Colonic mucosa (tissue), 4 donors: ENCODE measurements around the gene TRIP13. TPM values are rescaled to one million over a fixed set of nuclear protein-coding genes. Genes with fewer than 3 reads are reported as not detected.

Experiments used
- DNase-seq: peaks from one replicate; pipeline ENCODE4 v3.0.0-alpha.2; 2020
- H3K27ac ChIP-seq: fragments of 200-600 bp; one replicate; pipeline ENCODE4 v1.8.0; 2021
- H3K27me3 ChIP-seq: fragments of 200-600 bp; one replicate; pipeline ENCODE4 v1.8.0; 2021
- H3K36me3 ChIP-seq: fragments of 200-600 bp; one replicate; pipeline ENCODE4 v1.8.0; 2021
- H3K4me1 ChIP-seq: fragments of 200-600 bp; one replicate; pipeline ENCODE4 v1.8.0; 2021; ENCODE audit warnings: mild to moderate bottlenecking
- H3K4me3 ChIP-seq: fragments of 200-600 bp; one replicate; pipeline ENCODE4 v1.8.0; 2021
- H3K9ac ChIP-seq, 2 donors: one replicate each; pipeline ENCODE4 v1.7.0; 2013; ENCODE audit warnings: control low read depth in 2 of 2, low read depth in 2 of 2, low read length in 2 of 2
- H3K9me3 ChIP-seq: fragments of 200-600 bp; one replicate; pipeline ENCODE4 v1.8.0; 2021
- intact Hi-C: fragments of 100-400 bp; cut with DNase I; formaldehyde crosslinking; loops from one replicate; pipeline ENCODE4 v1.14.1; 2022
- total RNA-seq, 2 donors: library from RNA; stranded (reverse); fragmentation: NEBNext Ultra II Directional in 1 of 2; extraction: Animal tissue kit (Norgen Biotek cat#: 25700) in 1 of 2; gene quantifications; one replicate each; pipeline ENCODE4 v1.2.1, GENCODE V29; 2021
- TF ChIP-seq, protein P1 (sequence below): fragments of 200-600 bp; IDR thresholded peaks from one replicate; pipeline ENCODE4 v1.8.0; 2022; ENCODE audit warnings: antibody characterized with exemption, mild to moderate bottlenecking
- donor health status: healthy.
- donor health status: DM: no; HTN: no; CAD: no.
- donor health status: DM: no; HTN: no; CAD: no.

TRIP13 gene
- total RNA-seq, 2 donors from 2014 or later, result 5.8 to 18.1 TPM

DNA sequence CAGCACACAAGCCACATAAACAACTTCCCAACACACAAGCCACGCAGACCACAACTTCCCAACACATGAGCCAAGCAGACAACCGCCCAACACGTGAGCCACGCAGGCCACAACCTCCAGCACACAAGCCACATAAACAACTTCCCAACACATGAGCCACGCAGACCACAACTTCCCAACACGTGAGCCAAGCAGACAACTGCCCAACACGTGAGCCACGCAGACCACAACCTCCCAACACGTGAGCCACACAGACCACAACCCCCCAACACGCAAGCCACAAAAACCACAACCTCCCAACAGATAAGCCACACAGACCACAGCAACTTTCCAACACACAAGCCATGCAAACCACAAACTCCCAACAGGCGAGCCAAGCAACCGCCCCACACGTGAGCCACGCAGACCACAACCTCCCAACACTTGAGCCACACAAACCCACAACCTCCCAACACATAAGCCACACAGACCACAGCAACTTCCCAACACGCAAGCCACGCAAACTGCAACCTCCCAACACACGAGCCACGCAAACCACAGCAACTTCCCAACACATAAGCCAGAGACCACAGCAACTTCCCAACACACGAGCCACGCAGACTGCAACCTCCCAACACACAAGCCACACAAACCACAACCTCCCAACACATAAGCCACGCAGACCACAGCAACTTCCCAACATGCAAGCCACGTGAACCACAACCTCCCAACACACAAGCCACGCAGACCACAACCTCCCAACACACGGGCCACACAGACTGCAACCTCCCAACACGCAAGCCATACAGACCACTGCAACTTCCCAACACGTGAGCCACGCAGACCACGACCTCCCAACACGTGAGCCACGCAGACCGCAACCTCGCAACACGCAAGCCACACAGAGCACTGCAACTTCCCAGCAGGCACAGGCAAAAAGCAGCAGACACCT lies 10.2 kb upstream of the TRIP13 start:
- Histone ChIP-seq H3K27me3 (no peaks in the 10 kb centered on the region), H3K9ac (no peak overlapping the region), H3K9me3 (no peaks in the 10 kb centered on the region), H3K27ac (no peak overlapping the region), H3K4me1 (no peaks in the 10 kb centered on the region), H3K4me3 (no peak overlapping the region), H3K36me3 (peaks cover 19% of the 10 kb centered on the region)
- intact Hi-C loops, result no loop called here
- TF ChIP-seq, protein P1, sequence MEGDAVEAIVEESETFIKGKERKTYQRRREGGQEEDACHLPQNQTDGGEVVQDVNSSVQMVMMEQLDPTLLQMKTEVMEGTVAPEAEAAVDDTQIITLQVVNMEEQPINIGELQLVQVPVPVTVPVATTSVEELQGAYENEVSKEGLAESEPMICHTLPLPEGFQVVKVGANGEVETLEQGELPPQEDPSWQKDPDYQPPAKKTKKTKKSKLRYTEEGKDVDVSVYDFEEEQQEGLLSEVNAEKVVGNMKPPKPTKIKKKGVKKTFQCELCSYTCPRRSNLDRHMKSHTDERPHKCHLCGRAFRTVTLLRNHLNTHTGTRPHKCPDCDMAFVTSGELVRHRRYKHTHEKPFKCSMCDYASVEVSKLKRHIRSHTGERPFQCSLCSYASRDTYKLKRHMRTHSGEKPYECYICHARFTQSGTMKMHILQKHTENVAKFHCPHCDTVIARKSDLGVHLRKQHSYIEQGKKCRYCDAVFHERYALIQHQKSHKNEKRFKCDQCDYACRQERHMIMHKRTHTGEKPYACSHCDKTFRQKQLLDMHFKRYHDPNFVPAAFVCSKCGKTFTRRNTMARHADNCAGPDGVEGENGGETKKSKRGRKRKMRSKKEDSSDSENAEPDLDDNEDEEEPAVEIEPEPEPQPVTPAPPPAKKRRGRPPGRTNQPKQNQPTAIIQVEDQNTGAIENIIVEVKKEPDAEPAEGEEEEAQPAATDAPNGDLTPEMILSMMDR, result no peak
- DNase-seq, result no peak

DNA sequence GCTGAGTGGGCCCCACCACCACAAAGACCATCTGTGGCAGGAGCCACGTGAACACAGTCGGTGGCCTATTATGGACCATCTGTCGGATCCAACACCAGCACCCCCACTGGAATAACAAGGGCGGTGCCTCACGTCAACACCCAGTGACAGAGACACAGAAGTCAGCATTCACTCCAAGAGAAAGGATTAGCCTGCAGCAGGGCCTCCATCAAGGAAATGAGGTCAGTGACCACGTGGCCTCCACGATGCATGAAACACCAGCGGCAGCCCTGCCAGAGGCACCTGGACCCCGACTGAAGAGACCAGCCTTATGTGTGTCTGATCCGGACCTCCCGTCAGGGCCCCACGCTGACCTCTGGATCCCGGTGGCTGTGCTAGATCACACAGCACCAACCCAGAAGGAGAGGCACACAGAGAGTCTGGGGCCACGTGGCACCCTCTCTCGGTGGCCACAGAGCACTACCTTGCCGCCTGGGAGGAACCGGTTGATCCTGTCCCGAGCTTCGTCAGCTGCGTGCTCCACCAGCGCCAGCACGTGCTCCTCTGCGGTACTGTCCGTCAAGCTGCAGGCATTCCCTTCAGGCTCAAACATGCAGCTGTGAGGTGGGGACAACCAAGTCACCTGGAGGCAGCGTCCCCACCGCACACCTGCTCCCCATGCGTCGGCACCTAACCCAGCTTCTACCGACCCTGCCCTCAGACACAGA lies 9.1 kb upstream of the TRIP13 start:
- DNase-seq, result no peak
- intact Hi-C loops, result no loop called here
- TF ChIP-seq, protein P1, result no peak

DNA sequence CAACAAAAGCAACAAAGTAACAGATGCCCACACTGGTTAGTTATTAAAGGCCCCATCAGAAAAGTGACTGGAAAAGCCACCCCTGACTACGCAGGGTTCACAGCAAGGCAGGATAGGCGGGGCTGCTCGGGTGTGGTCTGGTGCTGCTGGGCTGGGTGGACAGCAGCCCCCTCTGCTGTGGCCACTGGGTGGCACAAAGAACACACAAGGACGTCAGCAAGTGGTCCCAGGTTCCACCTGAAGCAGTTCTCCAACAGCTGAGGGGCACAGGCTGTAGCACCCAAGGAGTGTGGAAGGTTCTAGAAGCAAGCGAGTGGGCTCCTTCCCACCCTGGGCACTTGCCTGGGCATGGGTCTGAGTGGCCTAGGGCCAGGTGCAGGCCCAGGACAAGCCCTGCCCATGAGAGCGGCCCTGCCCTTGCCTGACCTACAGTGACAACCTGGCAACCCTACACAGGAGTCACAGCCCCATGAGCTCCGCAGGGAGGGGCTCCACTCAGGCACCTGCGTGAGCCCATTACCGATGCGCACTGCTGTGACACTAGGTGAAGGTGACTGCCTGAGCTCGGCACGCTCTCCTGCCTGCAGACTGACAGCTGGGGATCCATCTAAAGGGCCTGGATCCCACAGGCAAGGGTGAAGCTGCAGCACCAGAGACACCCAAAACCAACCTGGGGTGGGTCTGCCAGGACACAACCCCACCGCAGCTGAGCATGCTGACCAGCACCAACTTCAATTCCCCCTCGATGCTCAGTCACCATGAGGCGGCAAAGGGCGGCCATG lies 8.1 kb upstream of the TRIP13 start:
- H3K9me3 ChIP-seq, result no peaks in the 10 kb centered on the region
- H3K27ac ChIP-seq, result no peak overlapping the region
- intact Hi-C loops, result no loop called here
- H3K9ac ChIP-seq, result no peak overlapping the region
- H3K36me3 ChIP-seq, result peaks cover 26% of the 10 kb centered on the region
- no peaks in the 10 kb centered on the region for H3K27me3 ChIP-seq
- no peak for DNase-seq
- no peak overlapping the region for H3K4me3 ChIP-seq
- TF ChIP-seq, protein P1, result no peak
- H3K4me1 ChIP-seq, result no peaks in the 10 kb centered on the region

More for the DNA sequence above, 9.1 kb upstream of the TRIP13 start:
- Histone ChIP-seq H3K9ac (no peak overlapping the region), H3K36me3 (peaks cover 26% of the 10 kb centered on the region), H3K9me3 (no peaks in the 10 kb centered on the region), H3K4me3 (no peak overlapping the region), H3K27me3 (no peaks in the 10 kb centered on the region), H3K27ac (no peak overlapping the region), H3K4me1 (no peaks in the 10 kb centered on the region)

DNA sequence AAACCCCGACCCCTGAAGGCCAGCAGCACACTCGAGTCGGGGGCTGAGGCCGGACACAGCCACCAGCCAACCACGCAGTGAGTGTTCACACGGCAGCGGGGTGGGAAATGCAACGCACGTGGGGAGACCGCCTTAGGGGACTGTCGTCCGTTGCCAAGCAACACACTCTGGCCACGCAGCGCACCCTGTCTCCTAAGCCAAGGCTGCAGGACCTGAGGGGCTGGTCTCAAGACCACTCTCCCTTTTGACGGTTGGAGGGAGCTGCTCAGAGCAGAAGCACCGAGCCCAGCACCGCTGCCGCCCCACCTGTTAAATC lies 7.6 kb upstream of the TRIP13 start:
- no peaks in the 10 kb centered on the region for H3K27me3 ChIP-seq
- no peak overlapping the region for H3K27ac ChIP-seq
- DNase-seq, result no peak
- TF ChIP-seq, protein P1, result no peak
- intact Hi-C loops, result no loop called here
- no peaks in the 10 kb centered on the region for H3K9me3 ChIP-seq
- H3K36me3 ChIP-seq, result peaks cover 26% of the 10 kb centered on the region
- no peak overlapping the region for H3K4me3 ChIP-seq
- H3K9ac ChIP-seq, result no peak overlapping the region
- no peaks in the 10 kb centered on the region for H3K4me1 ChIP-seq

DNA sequence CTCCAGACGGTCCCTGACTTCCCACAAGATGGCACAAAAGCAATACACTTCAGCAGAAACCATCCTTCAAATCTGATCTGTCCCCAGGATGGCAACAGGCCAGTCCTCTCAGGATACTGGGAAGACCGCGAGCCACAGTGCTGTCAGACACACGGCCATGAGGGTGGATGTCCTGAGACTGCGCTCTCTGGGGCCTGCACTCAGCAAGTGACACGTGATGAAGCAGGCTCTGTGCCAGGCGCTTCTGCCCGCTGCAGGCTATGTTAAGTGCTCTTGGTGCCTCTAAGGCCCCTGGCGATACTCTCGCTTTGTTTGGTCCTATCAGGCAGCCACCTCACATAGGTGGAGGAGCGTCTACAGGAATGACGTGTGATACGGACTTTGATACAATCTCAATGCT lies 7.2 kb upstream of the TRIP13 start:
- TF ChIP-seq, protein P1, result no peak
- intact Hi-C loops, result no loop called here
- no peaks in the 10 kb centered on the region for H3K27me3 ChIP-seq
- peaks cover 26% of the 10 kb centered on the region for H3K36me3 ChIP-seq
- H3K27ac ChIP-seq, result no peak overlapping the region
- no peaks in the 10 kb centered on the region for H3K4me1 ChIP-seq
- DNase-seq, result no peak
- no peak overlapping the region for H3K4me3 ChIP-seq
- no peaks in the 10 kb centered on the region for H3K9me3 ChIP-seq
- no peak overlapping the region for H3K9ac ChIP-seq
